ENCODE results near the gene RAPGEF1.

Gene RAPGEF1

GRCh38 chr9:131641618-131642495, 98.0 kb downstream of the RAPGEF1 start:
- no peak for TF ChIP-seq SIN3A (IDR thresholded peaks at IDR 0.05; ENCODE audit: borderline replicate concordance, insufficient read depth, low read length)
- TF ChIP-seq REST (IDR thresholded peaks at IDR 0.05; ENCODE audit: insufficient read depth in 1 of 2, low read depth in 2 of 2, low read length in 2 of 2) = no peak
- no peak for TF ChIP-seq FOXP2 (optimal IDR thresholded peaks at IDR 0.05; ENCODE audit: borderline replicate concordance, extremely low read depth, extremely low read length, insufficient read depth)
- TF ChIP-seq TAF1 (IDR thresholded peaks at IDR 0.05; ENCODE audit: borderline replicate concordance, insufficient read depth, low read length) = no peak
- no peak for TF ChIP-seq POLR2AphosphoS5 (IDR thresholded peaks at IDR 0.05; ENCODE audit: low read depth, low read length)

- TF ChIP-seq SIN3A (IDR thresholded peaks at IDR 0.05; ENCODE audit: borderline replicate concordance, insufficient read depth, low read length) (no peak), TAF1 (IDR thresholded peaks at IDR 0.05; ENCODE audit: borderline replicate concordance, insufficient read depth, low read length) (no peak), FOXP2 (optimal IDR thresholded peaks at IDR 0.05; ENCODE audit: borderline replicate concordance, extremely low read depth, extremely low read length, insufficient read depth) (no peak), REST (IDR thresholded peaks at IDR 0.05; ENCODE audit: insufficient read depth in 1 of 2, low read depth in 2 of 2, low read length in 2 of 2) (no peak), POLR2AphosphoS5 (IDR thresholded peaks at IDR 0.05; ENCODE audit: low read depth, low read length) (no peak)
These were observed 99.3 kb downstream of the RAPGEF1 start for GRCh38 chr9:131640438-131641137.

GRCh38 chr9:131639769-131640437, 100.0 kb downstream of the RAPGEF1 start:
- TF ChIP-seq POLR2AphosphoS5 (IDR thresholded peaks at IDR 0.05; ENCODE audit: low read depth, low read length) (no peak), REST (IDR thresholded peaks at IDR 0.05; ENCODE audit: insufficient read depth in 1 of 2, low read depth in 2 of 2, low read length in 2 of 2) (no peak), TAF1 (IDR thresholded peaks at IDR 0.05; ENCODE audit: borderline replicate concordance, insufficient read depth, low read length) (no peak)

GRCh38 chr9:131636593-131636992, 103.3 kb downstream of the RAPGEF1 start:
- TF ChIP-seq SIN3A (IDR thresholded peaks at IDR 0.05; ENCODE audit: borderline replicate concordance, insufficient read depth, low read length) = no peak
- no peak for TF ChIP-seq FOXP2 (optimal IDR thresholded peaks at IDR 0.05; ENCODE audit: borderline replicate concordance, extremely low read depth, extremely low read length, insufficient read depth)
- TF ChIP-seq TAF1 (IDR thresholded peaks at IDR 0.05; ENCODE audit: borderline replicate concordance, insufficient read depth, low read length) = no peak
- TF ChIP-seq REST (IDR thresholded peaks at IDR 0.05; ENCODE audit: insufficient read depth in 1 of 2, low read depth in 2 of 2, low read length in 2 of 2) = no peak
- TF ChIP-seq POLR2AphosphoS5 (IDR thresholded peaks at IDR 0.05; ENCODE audit: low read depth, low read length) = no peak
